OCI-LY3 (cell line): ENCODE data around the gene CENPL.

ENCODE experiments used
- EZH2phosphoT487 ChIP-seq: fragments of 200-600 bp; shearing (Covaris generic); IDR thresholded peaks from 2 replicates; pipeline ENCODE4 v1.6.1; 2018; ENCODE audit warnings: antibody characterized with exemption, mixed run types, low read depth
- TF ChIP-seq, protein P1 (sequence below): fragments of 200-600, 300-600 bp; sonication (generic); IDR thresholded peaks from 2 replicates; pipeline ENCODE4 v1.5.1; 2014; ENCODE audit warnings: antibody characterized with exemption, low read length, low read depth

DNA sequence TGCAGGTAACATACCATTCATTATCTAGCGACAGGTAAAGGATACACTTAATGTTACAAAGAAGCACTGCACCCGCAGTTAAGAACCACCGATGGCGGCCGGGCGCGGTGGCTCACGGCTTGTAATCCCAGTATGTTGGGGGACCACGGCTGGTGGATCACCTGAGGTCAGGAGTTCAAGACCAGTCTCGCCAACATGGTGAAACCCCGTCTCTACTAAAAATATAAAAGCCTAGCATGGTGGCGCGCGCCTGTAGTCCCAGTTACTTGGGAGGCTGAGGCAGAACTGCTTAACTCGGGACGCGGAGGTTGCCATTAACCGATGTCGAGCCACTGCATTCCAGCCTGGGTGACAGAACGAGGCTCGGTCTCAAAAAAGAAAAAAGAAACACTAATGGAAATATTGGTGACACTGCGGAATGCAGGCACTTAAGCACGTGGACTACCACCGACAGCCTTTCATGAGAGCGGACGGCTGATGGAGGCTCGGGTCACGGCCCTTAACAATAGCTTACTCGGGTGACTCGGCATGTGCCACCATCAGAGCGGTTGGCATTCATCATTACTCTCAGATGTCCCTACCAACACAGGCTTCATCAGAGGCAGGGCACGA, 42.6 kb upstream of the CENPL start:
- TF ChIP-seq, protein P1, sequence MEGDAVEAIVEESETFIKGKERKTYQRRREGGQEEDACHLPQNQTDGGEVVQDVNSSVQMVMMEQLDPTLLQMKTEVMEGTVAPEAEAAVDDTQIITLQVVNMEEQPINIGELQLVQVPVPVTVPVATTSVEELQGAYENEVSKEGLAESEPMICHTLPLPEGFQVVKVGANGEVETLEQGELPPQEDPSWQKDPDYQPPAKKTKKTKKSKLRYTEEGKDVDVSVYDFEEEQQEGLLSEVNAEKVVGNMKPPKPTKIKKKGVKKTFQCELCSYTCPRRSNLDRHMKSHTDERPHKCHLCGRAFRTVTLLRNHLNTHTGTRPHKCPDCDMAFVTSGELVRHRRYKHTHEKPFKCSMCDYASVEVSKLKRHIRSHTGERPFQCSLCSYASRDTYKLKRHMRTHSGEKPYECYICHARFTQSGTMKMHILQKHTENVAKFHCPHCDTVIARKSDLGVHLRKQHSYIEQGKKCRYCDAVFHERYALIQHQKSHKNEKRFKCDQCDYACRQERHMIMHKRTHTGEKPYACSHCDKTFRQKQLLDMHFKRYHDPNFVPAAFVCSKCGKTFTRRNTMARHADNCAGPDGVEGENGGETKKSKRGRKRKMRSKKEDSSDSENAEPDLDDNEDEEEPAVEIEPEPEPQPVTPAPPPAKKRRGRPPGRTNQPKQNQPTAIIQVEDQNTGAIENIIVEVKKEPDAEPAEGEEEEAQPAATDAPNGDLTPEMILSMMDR = no peak
- TF ChIP-seq EZH2phosphoT487 = no peak
